Measurements from ENCODE around the gene TWF2.
A peak's percentile ranks its signal among the peaks of the same experiment; 100 is the strongest.

TWF2 gene

GRCh38 chr3:52202384-52203077 is 36.4 kb downstream of the TWF2 start:
- DNase-seq (ENCODE audit: low read depth in 2 of 2), result no peak

- DNase-seq (ENCODE audit: low read depth in 2 of 2), result no peak
Measured at GRCh38 chr3:52200981-52201679, 37.8 kb downstream of the TWF2 start.

GRCh38 chr3:52198643-52199608 is 40.0 kb downstream of the TWF2 start:
- DNase-seq (ENCODE audit: low read depth in 2 of 2), result no peak

GRCh38 chr3:52197842-52198625 is 40.9 kb downstream of the TWF2 start, which contains the start of gene ALAS1:
TSS of gene ALAS1 (plus strand) at chr3:52198160. CDS start at chr3:52199242, 1,082 bp downstream.
- peak; percentile 87 to 90 for DNase-seq (ENCODE audit: low read depth in 2 of 2)

- DNase-seq (ENCODE audit: low read depth in 2 of 2), result no peak
Measured at GRCh38 chr3:52197499-52197841, 41.5 kb downstream of the TWF2 start.

GRCh38 chr3:52196977-52197376 is 42.0 kb downstream of the TWF2 start:
- DNase-seq (ENCODE audit: low read depth in 2 of 2), result no peak

- no peak for DNase-seq (ENCODE audit: low read depth in 2 of 2)
Measured at GRCh38 chr3:52195823-52196331, 43.1 kb downstream of the TWF2 start.

- DNase-seq (ENCODE audit: low read depth in 2 of 2), result no peak
Measured at GRCh38 chr3:52195291-52195597, 43.7 kb downstream of the TWF2 start.

GRCh38 chr3:52194485-52195290 is 44.3 kb downstream of the TWF2 start:
- DNase-seq (ENCODE audit: low read depth in 2 of 2), result no peak

GRCh38 chr3:52193065-52193464 is 45.9 kb downstream of the TWF2 start:
- no peak for DNase-seq (ENCODE audit: low read depth in 2 of 2)

- no peak for DNase-seq (ENCODE audit: low read depth in 2 of 2)
Measured at GRCh38 chr3:52191663-52192062, 47.3 kb downstream of the TWF2 start.

GRCh38 chr3:52190294-52191074 is 48.5 kb downstream of the TWF2 start:
- DNase-seq (ENCODE audit: low read depth in 2 of 2), result no peak

GRCh38 chr3:52188556-52188955 is 50.4 kb downstream of the TWF2 start:
- DNase-seq (ENCODE audit: low read depth in 2 of 2), result no peak

GRCh38 chr3:52186729-52187128 is 52.2 kb downstream of the TWF2 start:
- no peak for DNase-seq (ENCODE audit: low read depth in 2 of 2)

- no peak for DNase-seq (ENCODE audit: low read depth in 2 of 2)
Measured at GRCh38 chr3:52185837-52186236, 53.1 kb downstream of the TWF2 start.

- no peak for DNase-seq (ENCODE audit: low read depth in 2 of 2)
Measured at GRCh38 chr3:52185311-52185710, 53.6 kb downstream of the TWF2 start.

- no peak for DNase-seq (ENCODE audit: low read depth in 2 of 2)
Measured at GRCh38 chr3:52184690-52185089, 54.3 kb downstream of the TWF2 start.

GRCh38 chr3:52183786-52184445 is 55.0 kb downstream of the TWF2 start:
- no peak for DNase-seq (ENCODE audit: low read depth in 2 of 2)

GRCh38 chr3:52182691-52183090 is 56.3 kb downstream of the TWF2 start:
- no peak for DNase-seq (ENCODE audit: low read depth in 2 of 2)

Measured in stimulated activated CD4-positive, alpha-beta T cell treated with anti-CD3 and anti-CD28 coated beads, Interleukin-1b, Interleukin-23, amount 100 ng/mL, for 1 hour (primary cell).